RWPE2 (cell line): ENCODE measurements around the gene OAF.

Experiments
- ATAC-seq: fragments of 200-7000 bp; cut with Tn5 transposase; 3 replicates; pipeline ENCODE4 v1.9.1; 2021; ENCODE audit warnings: low read depth
- DNase-seq: peaks from one replicate; pipeline ENCODE4 v3.0.0-alpha.2; 2020; ENCODE audit warnings: low spot score
- H3K27ac ChIP-seq: fragments of 450-650 bp; 2 replicates; pipeline ENCODE4 v1.5.1; 2017; ENCODE audit warnings: mild to moderate bottlenecking; ENCODE audit not compliant: poor library complexity, severe bottlenecking
- H3K27me3 ChIP-seq: fragments of 250-450 bp; sonication (Bioruptor Pico); 2 replicates; pipeline ENCODE4 v1.5.1; 2021; ENCODE audit warnings: mild to moderate bottlenecking, moderate library complexity; ENCODE audit not compliant: insufficient read depth, poor library complexity, severe bottlenecking
- H3K36me3 ChIP-seq: fragments of 250-450 bp; sonication (Bioruptor Pico); 2 replicates; pipeline ENCODE4 v1.5.1; 2020; ENCODE audit warnings: low read depth, mild to moderate bottlenecking, moderate library complexity
- H3K4me1 ChIP-seq: fragments of 250-450 bp; sonication (Bioruptor Pico); 2 replicates; pipeline ENCODE4 v1.5.1; 2021; ENCODE audit warnings: mild to moderate bottlenecking, moderate library complexity; ENCODE audit not compliant: insufficient read depth, poor library complexity, severe bottlenecking
- H3K4me3 ChIP-seq: fragments of 250-450 bp; sonication (Bioruptor Pico); 2 replicates; pipeline ENCODE4 v1.5.1; 2021; ENCODE audit warnings: mild to moderate bottlenecking, moderate library complexity; ENCODE audit not compliant: severe bottlenecking
- H3K9me3 ChIP-seq: fragments of 250-450 bp; sonication (Bioruptor Pico); 2 replicates; pipeline ENCODE4 v1.5.1; 2021; ENCODE audit warnings: mild to moderate bottlenecking, moderate library complexity; ENCODE audit not compliant: severe bottlenecking
- TF ChIP-seq, protein P1 (sequence below): fragments of 450-650 bp; IDR thresholded peaks from one replicate; pipeline ENCODE4 v1.5.1; 2017; ENCODE audit warnings: mild to moderate bottlenecking, moderate library complexity; ENCODE audit not compliant: poor library complexity, severe bottlenecking

Gene OAF

DNA sequence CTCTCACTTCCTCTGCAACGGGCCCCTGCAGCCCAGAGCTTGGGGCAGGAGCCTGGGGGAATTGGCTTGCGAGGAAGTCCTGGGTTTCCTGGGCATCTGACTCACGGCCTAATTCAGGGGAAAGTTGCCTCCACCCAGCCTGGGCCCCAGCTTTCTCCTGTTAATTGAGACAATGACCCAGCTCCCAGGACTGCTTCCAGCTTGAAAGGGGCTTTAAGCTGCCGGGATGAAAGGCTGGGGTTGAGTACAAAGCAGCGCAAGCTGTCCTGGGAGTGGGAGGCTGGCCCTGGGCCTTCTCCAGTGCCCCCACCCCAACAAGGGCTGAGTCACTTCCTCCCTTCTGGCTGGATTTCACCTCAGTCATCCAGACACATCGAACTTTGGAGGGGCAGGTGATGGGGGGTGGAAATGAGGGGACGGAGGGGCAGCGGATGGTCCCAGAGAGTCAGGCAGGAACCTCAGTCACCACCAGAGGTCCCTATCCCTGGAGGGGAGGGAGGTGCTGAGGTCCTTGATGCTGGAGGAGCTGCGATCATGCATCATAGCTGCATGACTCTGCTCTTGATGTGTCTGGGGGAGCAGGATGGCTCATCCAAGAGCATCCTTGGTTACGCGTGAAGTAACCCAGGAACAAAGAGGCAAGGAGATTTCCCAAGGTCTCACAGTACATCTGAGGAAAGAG is 30.1 kb upstream of the OAF start:
- Histone ChIP-seq H3K9me3 (no peaks in the 10 kb centered on the region), H3K4me1 (peaks cover 5% of the 10 kb centered on the region), H3K4me3 (no peak overlapping the region), H3K27ac (no peak overlapping the region), H3K36me3 (no peaks in the 10 kb centered on the region), H3K27me3 (peaks cover 5% of the 10 kb centered on the region)
- DNase-seq (no peak), ATAC-seq (peak; percentile 28)
- TF ChIP-seq, protein P1, sequence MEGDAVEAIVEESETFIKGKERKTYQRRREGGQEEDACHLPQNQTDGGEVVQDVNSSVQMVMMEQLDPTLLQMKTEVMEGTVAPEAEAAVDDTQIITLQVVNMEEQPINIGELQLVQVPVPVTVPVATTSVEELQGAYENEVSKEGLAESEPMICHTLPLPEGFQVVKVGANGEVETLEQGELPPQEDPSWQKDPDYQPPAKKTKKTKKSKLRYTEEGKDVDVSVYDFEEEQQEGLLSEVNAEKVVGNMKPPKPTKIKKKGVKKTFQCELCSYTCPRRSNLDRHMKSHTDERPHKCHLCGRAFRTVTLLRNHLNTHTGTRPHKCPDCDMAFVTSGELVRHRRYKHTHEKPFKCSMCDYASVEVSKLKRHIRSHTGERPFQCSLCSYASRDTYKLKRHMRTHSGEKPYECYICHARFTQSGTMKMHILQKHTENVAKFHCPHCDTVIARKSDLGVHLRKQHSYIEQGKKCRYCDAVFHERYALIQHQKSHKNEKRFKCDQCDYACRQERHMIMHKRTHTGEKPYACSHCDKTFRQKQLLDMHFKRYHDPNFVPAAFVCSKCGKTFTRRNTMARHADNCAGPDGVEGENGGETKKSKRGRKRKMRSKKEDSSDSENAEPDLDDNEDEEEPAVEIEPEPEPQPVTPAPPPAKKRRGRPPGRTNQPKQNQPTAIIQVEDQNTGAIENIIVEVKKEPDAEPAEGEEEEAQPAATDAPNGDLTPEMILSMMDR = no peak

DNA sequence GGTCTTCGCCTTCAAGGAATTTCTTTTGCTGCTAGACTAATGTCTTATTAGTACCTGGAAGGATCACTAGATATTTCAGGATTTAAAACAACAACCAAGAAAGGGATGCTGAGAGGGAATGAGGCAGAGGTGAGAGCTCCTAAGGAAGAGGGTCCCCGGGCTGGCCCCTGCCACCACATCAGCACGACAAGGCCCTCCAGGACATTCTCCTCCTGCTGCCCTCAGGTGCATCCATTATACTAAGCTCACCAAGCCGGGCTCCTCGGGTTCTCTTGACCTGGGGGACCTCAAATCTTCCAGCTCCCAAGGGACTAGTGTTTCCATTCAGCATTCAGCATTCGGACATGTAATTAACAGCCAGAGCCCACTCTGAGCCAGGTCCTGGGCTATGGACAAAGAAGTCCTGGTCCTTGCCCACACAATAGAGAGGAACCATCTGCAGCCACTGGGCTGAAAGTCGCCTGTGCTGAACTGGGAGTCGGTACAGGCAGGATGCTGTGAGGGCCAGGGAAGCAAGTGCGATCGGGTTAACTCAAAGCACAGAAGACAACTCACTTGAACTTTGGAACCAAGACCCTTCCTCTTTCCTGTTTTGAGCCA is 29.4 kb upstream of the OAF start:
- no peaks in the 10 kb centered on the region for H3K36me3 ChIP-seq
- DNase-seq (no peak), ATAC-seq (no peak)
- no peak overlapping the region for H3K4me3 ChIP-seq
- H3K4me1 ChIP-seq = peaks cover 5% of the 10 kb centered on the region
- no peaks in the 10 kb centered on the region for H3K27me3 ChIP-seq
- H3K27ac ChIP-seq = no peak overlapping the region
- TF ChIP-seq, protein P1 = no peak
- H3K9me3 ChIP-seq = no peaks in the 10 kb centered on the region

DNA sequence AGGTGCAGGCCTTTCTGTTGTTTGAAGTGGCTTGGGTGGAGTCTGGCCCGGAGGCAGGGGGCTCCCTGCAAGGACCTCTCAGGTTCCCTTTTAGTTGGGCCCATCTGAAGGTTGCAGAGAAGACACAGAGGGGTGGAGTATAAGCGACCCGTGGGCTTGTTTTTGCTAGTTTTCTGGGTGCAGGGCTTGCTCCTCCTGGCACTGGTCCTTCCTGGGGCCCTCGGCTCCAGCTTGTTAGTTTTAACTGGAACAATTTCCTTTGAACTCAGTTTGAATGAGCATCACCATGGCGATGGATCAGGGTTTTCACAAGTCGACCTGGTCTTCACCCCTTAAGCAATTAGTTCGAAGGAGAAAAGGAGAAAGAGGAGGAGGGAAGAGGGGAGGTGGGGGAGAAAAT is 28.5 kb upstream of the OAF start:
- H3K27ac ChIP-seq = no peak overlapping the region
- ATAC-seq = no peak
- peaks cover 5% of the 10 kb centered on the region for H3K4me1 ChIP-seq
- H3K4me3 ChIP-seq = no peak overlapping the region
- no peak for DNase-seq
- no peaks in the 10 kb centered on the region for H3K27me3 ChIP-seq
- TF ChIP-seq, protein P1 = no peak
- no peaks in the 10 kb centered on the region for H3K9me3 ChIP-seq
- H3K36me3 ChIP-seq = no peaks in the 10 kb centered on the region

DNA sequence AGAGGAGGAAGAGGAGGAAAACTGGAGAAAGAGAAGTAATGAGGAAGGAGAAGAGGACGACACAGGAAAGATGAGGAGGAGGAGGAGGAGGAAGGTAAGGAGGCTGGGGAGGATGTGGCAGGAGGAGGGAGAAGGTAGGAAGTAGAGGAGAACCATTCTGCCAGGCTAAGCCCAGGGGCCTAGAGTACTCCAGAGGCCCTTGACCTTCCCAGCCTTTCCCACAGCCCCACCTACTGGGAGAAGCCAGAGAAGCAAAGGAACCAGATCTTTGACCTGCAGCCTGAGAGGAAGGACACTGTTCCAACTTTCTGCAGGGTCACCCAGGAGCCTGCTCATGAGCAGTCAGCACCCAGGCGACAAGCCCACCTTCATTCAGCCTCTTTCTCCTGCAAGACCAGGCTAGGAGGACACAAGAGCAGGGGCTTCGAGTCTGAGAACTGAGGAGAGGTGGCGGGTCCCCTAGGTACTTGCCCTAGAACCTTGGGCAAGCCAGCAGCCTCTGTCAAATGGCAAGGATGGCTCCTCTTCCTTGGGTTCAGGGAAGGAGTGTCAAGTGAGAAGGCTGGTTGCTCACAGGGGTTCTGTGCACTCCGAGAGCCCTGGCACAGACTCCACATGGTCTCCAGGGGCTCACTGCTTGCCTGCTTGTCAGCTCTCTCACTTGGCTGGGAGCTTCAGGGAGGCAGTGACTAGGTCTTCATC is 27.9 kb upstream of the OAF start:
- no peak overlapping the region for H3K4me3 ChIP-seq
- H3K27ac ChIP-seq = no peak overlapping the region
- peak; percentile 50; the same call in 1 of the 3 replicates for ATAC-seq

More for the DNA sequence above, 27.9 kb upstream of the OAF start:
- no peaks in the 10 kb centered on the region for H3K36me3 ChIP-seq
- no peak for DNase-seq
- TF ChIP-seq, protein P1 = peak; percentile 32
- peaks cover 5% of the 10 kb centered on the region for H3K4me1 ChIP-seq
- H3K27me3 ChIP-seq = no peaks in the 10 kb centered on the region
- no peaks in the 10 kb centered on the region for H3K9me3 ChIP-seq
